GM23338 (cell line): Measurements from ENCODE around the gene SMOC2. TPM values are rescaled to one million over a fixed set of nuclear protein-coding genes. Genes with fewer than 3 reads are reported as not detected.

ENCODE experiments used
- ATAC-seq: fragments of 200-7000 bp; cut with Tn5 transposase; 3 replicates; pipeline ENCODE4 v1.9.1; 2020
- DNase-seq: peaks from one replicate; pipeline ENCODE4 v3.0.0-alpha.2; 2015; ENCODE audit warnings: low spot score
- H2AFZ ChIP-seq: fragments of 200-600 bp; sonication (generic); 2 replicates; pipeline ENCODE4 v1.8.0; 2016; ENCODE audit warnings: antibody characterized with exemption, mild to moderate bottlenecking, moderate library complexity
- H3F3A ChIP-seq: fragments of 200-600 bp; sonication (generic); replicated peaks from 2 replicates; pipeline ENCODE4 v1.8.0; 2017; ENCODE audit warnings: antibody characterized with exemption, mixed run types, low read depth
- H3K27ac ChIP-seq: fragments of 200-600 bp; sonication (generic); 2 replicates; pipeline ENCODE4 v1.6.1; 2016; ENCODE audit warnings: low read depth
- H3K27me3 ChIP-seq: fragments of 200-600 bp; sonication (generic); 2 replicates; pipeline ENCODE4 v1.8.0; 2016; ENCODE audit warnings: mild to moderate bottlenecking, mixed run types, moderate library complexity; ENCODE audit not compliant: insufficient read depth
- H3K36me3 ChIP-seq: fragments of 200-600 bp; sonication (generic); 2 replicates; pipeline ENCODE4 v1.8.0; 2016; ENCODE audit warnings: mild to moderate bottlenecking; ENCODE audit not compliant: insufficient read depth
- H3K4me1 ChIP-seq: fragments of 200-600 bp; sonication (generic); 2 replicates; pipeline ENCODE4 v1.8.0; 2016; ENCODE audit warnings: mild to moderate bottlenecking, moderate library complexity; ENCODE audit not compliant: insufficient read depth
- H3K4me2 ChIP-seq: fragments of 200-600 bp; sonication (generic); 2 replicates; pipeline ENCODE4 v1.7.1; 2017; ENCODE audit warnings: mixed run types
- H3K4me3 ChIP-seq: fragments of 200-600 bp; sonication (generic); 2 replicates; pipeline ENCODE4 v1.6.1; 2016; ENCODE audit warnings: mixed run types
- H3K79me2 ChIP-seq: fragments of 200-600 bp; sonication (generic); replicated peaks from 2 replicates; pipeline ENCODE4 v1.8.0; 2017; ENCODE audit warnings: mild to moderate bottlenecking; ENCODE audit not compliant: insufficient read depth
- H3K9me2 ChIP-seq: fragments of 200-600 bp; sonication (generic); 2 replicates; pipeline ENCODE4 v1.8.0; 2017; ENCODE audit not compliant: insufficient read depth
- H4K20me1 ChIP-seq: fragments of 200-600 bp; sonication (generic); replicated peaks from 2 replicates; pipeline ENCODE4 v1.8.0; 2017; ENCODE audit warnings: mild to moderate bottlenecking; ENCODE audit not compliant: insufficient read depth
- H3K27ac Mint-ChIP-seq: 2 replicates; pipeline ENCODE4 v1.8.0; 2020; ENCODE audit warnings: inconsistent platforms, mild to moderate bottlenecking, moderate library complexity, mixed read lengths
- H3K27me3 Mint-ChIP-seq: 3 replicates; pipeline ENCODE4 v1.8.0; 2022; ENCODE audit warnings: low read depth, mild to moderate bottlenecking, moderate library complexity, mixed read lengths, inconsistent platforms; ENCODE audit not compliant: insufficient read depth, poor library complexity
- H3K36me3 Mint-ChIP-seq: 3 replicates; pipeline ENCODE4 v1.8.0; 2021; ENCODE audit warnings: low read depth, mild to moderate bottlenecking, inconsistent platforms, moderate library complexity, mixed read lengths
- H3K4me1 Mint-ChIP-seq: 3 replicates; pipeline ENCODE4 v1.8.0; 2020; ENCODE audit warnings: mild to moderate bottlenecking, inconsistent platforms, mixed read lengths
- H3K4me3 Mint-ChIP-seq: 3 replicates; pipeline ENCODE4 v1.8.0; 2021; ENCODE audit warnings: moderate library complexity, mild to moderate bottlenecking, inconsistent platforms, mixed read lengths
- H3K9me3 Mint-ChIP-seq: 3 replicates; pipeline ENCODE4 v1.8.0; 2020; ENCODE audit warnings: moderate library complexity, mild to moderate bottlenecking, inconsistent platforms, mixed read lengths
- CREB1 ChIP-seq: fragments of 250-450 bp; sonication (Bioruptor Pico); IDR thresholded peaks from 2 replicates; pipeline ENCODE4 v1.5.0; 2020; ENCODE audit warnings: low read depth, mild to moderate bottlenecking, moderate library complexity
- EZH2 ChIP-seq: fragments of 200-600 bp; sonication (generic); IDR thresholded peaks from one replicate; pipeline ENCODE4 v1.8.0; 2017; ENCODE audit warnings: antibody characterized with exemption, mild to moderate bottlenecking, low read depth; ENCODE audit not compliant: unreplicated experiment
- EZH2phosphoT487 ChIP-seq: fragments of 200-600 bp; sonication (generic); IDR thresholded peaks from one replicate; pipeline ENCODE4 v1.8.1; 2018; ENCODE audit warnings: antibody characterized with exemption; ENCODE audit not compliant: unreplicated experiment
- JUNB ChIP-seq: IDR thresholded peaks from one replicate; pipeline ENCODE4 v1.6.1; 2016; ENCODE audit warnings: antibody characterized with exemption; ENCODE audit not compliant: unreplicated experiment
- NANOG ChIP-seq: IDR thresholded peaks from 2 replicates; pipeline ENCODE4 v1.6.1; 2016; ENCODE audit warnings: antibody characterized with exemption, borderline replicate concordance
- POLR2AphosphoS5 ChIP-seq: IDR thresholded peaks from 2 replicates; pipeline ENCODE4 v1.6.1; 2016; ENCODE audit warnings: antibody characterized with exemption, low read depth
- STAT1 ChIP-seq: IDR thresholded peaks from one replicate; pipeline ENCODE4 v1.6.1; 2016; ENCODE audit warnings: antibody characterized with exemption; ENCODE audit not compliant: unreplicated experiment
- ZNF114 ChIP-seq: fragments of 250-450 bp; sonication (Bioruptor Pico); IDR thresholded peaks from 2 replicates; pipeline ENCODE4 v1.5.0; 2020; ENCODE audit warnings: mild to moderate bottlenecking, moderate library complexity
- ZNF331 ChIP-seq: fragments of 250-450 bp; sonication (Bioruptor Pico); IDR thresholded peaks from 2 replicates; pipeline ENCODE4 v1.5.0; 2020; ENCODE audit warnings: low read depth, mild to moderate bottlenecking, moderate library complexity
- polyA plus RNA-seq: library from polyadenylated mRNA; unstranded; fragments of >200 nt; fragmentation: Nextera tagmentation; extraction: Ambion mirVana; gene quantifications from 2 replicates; pipeline ENCODE4 v1.2.1, GENCODE V29; 2016
- total RNA-seq: library from RNA; depleted of rRNA; stranded (reverse); fragments of >200 nt; shearing (Covaris generic); gene quantifications from 2 replicates; pipeline ENCODE4 v1.2.3, GENCODE V29; 2014
- TF ChIP-seq, protein P1 (sequence below): IDR thresholded peaks from 2 replicates; pipeline ENCODE4 v1.6.1; 2016; ENCODE audit warnings: antibody characterized with exemption
- TF ChIP-seq, protein P2 (sequence below): fragments of 250-450 bp; sonication (Bioruptor Pico); IDR thresholded peaks from 2 replicates; pipeline ENCODE4 v1.5.0; 2020; ENCODE audit warnings: mild to moderate bottlenecking, moderate library complexity
- TF ChIP-seq, protein P3 (sequence below): IDR thresholded peaks from one replicate; pipeline ENCODE4 v1.6.1; 2018; ENCODE audit warnings: antibody characterized with exemption; ENCODE audit not compliant: unreplicated experiment

Gene SMOC2
- total and polyA plus RNA-seq, 2 experiments from 2014 or later: 4.3 to 6.5 TPM

DNA sequence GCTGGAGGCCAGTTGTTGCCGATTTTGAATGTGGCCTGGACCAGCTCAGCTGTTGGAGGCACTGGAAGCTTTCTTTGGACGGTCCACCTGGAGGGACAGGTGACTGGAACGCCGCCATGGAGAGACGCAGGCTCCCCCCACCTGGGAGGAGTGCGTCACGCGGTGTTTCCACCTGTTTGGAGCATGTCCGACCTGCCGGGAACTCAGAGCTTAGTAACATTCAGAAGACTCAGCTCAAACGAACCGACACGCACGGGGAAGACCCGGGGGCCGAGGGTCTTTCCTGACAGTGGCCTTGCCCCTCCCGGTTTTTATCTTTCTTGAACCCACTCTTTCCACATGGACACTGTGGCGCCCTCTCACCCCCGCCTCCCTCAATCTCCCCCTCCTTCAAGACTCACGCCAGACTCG lies 141.6 kb downstream of the SMOC2 start:
- H3K9me2 ChIP-seq: no peaks in the 10 kb centered on the region
- H2AFZ ChIP-seq: no peak overlapping the region
- H3K4me2 ChIP-seq: no peak overlapping the region
- H3K4me1 Mint-ChIP-seq: peaks cover 16% of the 10 kb centered on the region
- no peaks in the 10 kb centered on the region for H3F3A ChIP-seq
- H4K20me1 ChIP-seq: no peaks in the 10 kb centered on the region
- H3K9me3 Mint-ChIP-seq: no peaks in the 10 kb centered on the region
- H3K27me3 Mint-ChIP-seq: peaks cover 3% of the 10 kb centered on the region
- H3K36me3 ChIP-seq: no peaks in the 10 kb centered on the region
- no peak for TF ChIP-seq JUNB
- H3K27ac Mint-ChIP-seq: no peak overlapping the region
- H3K36me3 Mint-ChIP-seq: no peaks in the 10 kb centered on the region
- no peak overlapping the region for H3K4me3 Mint-ChIP-seq
- ATAC-seq (no peak), DNase-seq (no peak)
- no peaks in the 10 kb centered on the region for H3K4me1 ChIP-seq
- no peaks in the 10 kb centered on the region for H3K79me2 ChIP-seq
- H3K27me3 ChIP-seq: no peaks in the 10 kb centered on the region
- no peak overlapping the region for H3K27ac ChIP-seq
- H3K4me3 ChIP-seq: no peak overlapping the region

DNA sequence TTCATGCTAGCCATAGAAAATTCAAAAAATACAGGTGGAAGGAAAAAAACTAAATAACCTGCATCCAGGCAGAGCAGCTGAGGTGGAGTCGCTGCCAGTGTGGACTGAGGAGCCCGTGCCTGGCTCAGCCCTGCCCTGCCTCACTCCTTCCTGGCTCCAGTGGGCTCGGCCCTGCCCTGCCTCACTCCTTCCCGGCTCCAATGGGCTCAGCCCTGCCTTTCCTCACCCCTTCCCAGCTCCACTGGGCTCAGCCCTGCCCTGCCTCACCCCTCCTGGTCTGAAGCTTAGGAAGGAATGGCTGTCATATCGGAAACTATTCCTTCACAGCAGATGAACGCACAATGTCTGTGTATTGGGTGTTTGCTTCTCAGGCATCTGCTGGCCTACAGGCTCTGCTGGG lies 142.1 kb downstream of the SMOC2 start:
- Mint-ChIP-seq H3K9me3 (no peaks in the 10 kb centered on the region), H3K36me3 (no peaks in the 10 kb centered on the region), H3K27me3 (peaks cover under 1% of the 10 kb centered on the region), H3K4me3 (no peak overlapping the region), H3K4me1 (peaks cover 16% of the 10 kb centered on the region), H3K27ac (no peak overlapping the region)
- Histone ChIP-seq H3K27me3 (no peaks in the 10 kb centered on the region), H2AFZ (no peak overlapping the region), H3K27ac (no peak overlapping the region), H3K79me2 (no peaks in the 10 kb centered on the region), H3K9me2 (no peaks in the 10 kb centered on the region), H3K4me3 (no peak overlapping the region), H3K4me2 (no peak overlapping the region), H3K36me3 (no peaks in the 10 kb centered on the region), H3K4me1 (no peaks in the 10 kb centered on the region), H3F3A (no peaks in the 10 kb centered on the region), H4K20me1 (no peaks in the 10 kb centered on the region)
- DNase-seq (no peak), ATAC-seq (no peak)
- TF ChIP-seq CREB1 (CRISPR knock-in tag) (no peak), STAT1 (no peak), NANOG (no peak), ZNF114 (CRISPR knock-in tag) (no peak), EZH2phosphoT487 (no peak), POLR2AphosphoS5 (no peak), ZNF331 (CRISPR knock-in tag) (no peak), JUNB (no peak), EZH2 (no peak)
- TF ChIP-seq, protein P1, sequence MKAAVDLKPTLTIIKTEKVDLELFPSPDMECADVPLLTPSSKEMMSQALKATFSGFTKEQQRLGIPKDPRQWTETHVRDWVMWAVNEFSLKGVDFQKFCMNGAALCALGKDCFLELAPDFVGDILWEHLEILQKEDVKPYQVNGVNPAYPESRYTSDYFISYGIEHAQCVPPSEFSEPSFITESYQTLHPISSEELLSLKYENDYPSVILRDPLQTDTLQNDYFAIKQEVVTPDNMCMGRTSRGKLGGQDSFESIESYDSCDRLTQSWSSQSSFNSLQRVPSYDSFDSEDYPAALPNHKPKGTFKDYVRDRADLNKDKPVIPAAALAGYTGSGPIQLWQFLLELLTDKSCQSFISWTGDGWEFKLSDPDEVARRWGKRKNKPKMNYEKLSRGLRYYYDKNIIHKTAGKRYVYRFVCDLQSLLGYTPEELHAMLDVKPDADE: no peak
- TF ChIP-seq, protein P2, sequence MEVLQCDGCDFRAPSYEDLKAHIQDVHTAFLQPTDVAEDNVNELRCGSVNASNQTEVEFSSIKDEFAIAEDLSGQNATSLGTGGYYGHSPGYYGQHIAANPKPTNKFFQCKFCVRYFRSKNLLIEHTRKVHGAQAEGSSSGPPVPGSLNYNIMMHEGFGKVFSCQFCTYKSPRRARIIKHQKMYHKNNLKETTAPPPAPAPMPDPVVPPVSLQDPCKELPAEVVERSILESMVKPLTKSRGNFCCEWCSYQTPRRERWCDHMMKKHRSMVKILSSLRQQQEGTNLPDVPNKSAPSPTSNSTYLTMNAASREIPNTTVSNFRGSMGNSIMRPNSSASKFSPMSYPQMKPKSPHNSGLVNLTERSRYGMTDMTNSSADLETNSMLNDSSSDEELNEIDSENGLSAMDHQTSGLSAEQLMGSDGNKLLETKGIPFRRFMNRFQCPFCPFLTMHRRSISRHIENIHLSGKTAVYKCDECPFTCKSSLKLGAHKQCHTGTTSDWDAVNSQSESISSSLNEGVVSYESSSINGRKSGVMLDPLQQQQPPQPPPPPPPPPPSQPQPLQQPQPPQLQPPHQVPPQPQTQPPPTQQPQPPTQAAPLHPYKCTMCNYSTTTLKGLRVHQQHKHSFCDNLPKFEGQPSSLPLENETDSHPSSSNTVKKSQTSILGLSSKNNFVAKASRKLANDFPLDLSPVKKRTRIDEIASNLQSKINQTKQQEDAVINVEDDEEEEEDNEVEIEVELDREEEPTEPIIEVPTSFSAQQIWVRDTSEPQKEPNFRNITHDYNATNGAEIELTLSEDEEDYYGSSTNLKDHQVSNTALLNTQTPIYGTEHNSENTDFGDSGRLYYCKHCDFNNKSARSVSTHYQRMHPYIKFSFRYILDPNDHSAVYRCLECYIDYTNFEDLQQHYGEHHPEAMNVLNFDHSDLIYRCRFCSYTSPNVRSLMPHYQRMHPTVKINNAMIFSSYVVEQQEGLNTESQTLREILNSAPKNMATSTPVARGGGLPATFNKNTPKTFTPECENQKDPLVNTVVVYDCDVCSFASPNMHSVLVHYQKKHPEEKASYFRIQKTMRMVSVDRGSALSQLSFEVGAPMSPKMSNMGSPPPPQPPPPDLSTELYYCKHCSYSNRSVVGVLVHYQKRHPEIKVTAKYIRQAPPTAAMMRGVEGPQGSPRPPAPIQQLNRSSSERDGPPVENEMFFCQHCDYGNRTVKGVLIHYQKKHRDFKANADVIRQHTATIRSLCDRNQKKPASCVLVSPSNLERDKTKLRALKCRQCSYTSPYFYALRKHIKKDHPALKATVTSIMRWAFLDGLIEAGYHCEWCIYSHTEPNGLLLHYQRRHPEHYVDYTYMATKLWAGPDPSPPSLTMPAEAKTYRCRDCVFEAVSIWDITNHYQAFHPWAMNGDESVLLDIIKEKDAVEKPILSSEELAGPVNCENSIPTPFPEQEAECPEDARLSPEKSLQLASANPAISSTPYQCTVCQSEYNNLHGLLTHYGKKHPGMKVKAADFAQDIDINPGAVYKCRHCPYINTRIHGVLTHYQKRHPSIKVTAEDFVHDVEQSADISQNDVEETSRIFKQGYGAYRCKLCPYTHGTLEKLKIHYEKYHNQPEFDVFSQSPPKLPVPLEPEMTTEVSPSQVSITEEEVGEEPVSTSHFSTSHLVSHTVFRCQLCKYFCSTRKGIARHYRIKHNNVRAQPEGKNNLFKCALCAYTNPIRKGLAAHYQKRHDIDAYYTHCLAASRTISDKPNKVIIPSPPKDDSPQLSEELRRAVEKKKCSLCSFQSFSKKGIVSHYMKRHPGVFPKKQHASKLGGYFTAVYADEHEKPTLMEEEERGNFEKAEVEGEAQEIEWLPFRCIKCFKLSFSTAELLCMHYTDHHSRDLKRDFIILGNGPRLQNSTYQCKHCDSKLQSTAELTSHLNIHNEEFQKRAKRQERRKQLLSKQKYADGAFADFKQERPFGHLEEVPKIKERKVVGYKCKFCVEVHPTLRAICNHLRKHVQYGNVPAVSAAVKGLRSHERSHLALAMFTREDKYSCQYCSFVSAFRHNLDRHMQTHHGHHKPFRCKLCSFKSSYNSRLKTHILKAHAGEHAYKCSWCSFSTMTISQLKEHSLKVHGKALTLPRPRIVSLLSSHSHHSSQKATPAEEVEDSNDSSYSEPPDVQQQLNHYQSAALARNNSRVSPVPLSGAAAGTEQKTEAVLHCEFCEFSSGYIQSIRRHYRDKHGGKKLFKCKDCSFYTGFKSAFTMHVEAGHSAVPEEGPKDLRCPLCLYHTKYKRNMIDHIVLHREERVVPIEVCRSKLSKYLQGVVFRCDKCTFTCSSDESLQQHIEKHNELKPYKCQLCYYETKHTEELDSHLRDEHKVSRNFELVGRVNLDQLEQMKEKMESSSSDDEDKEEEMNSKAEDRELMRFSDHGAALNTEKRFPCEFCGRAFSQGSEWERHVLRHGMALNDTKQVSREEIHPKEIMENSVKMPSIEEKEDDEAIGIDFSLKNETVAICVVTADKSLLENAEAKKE (CRISPR knock-in tag): no peak
- TF ChIP-seq, protein P3, sequence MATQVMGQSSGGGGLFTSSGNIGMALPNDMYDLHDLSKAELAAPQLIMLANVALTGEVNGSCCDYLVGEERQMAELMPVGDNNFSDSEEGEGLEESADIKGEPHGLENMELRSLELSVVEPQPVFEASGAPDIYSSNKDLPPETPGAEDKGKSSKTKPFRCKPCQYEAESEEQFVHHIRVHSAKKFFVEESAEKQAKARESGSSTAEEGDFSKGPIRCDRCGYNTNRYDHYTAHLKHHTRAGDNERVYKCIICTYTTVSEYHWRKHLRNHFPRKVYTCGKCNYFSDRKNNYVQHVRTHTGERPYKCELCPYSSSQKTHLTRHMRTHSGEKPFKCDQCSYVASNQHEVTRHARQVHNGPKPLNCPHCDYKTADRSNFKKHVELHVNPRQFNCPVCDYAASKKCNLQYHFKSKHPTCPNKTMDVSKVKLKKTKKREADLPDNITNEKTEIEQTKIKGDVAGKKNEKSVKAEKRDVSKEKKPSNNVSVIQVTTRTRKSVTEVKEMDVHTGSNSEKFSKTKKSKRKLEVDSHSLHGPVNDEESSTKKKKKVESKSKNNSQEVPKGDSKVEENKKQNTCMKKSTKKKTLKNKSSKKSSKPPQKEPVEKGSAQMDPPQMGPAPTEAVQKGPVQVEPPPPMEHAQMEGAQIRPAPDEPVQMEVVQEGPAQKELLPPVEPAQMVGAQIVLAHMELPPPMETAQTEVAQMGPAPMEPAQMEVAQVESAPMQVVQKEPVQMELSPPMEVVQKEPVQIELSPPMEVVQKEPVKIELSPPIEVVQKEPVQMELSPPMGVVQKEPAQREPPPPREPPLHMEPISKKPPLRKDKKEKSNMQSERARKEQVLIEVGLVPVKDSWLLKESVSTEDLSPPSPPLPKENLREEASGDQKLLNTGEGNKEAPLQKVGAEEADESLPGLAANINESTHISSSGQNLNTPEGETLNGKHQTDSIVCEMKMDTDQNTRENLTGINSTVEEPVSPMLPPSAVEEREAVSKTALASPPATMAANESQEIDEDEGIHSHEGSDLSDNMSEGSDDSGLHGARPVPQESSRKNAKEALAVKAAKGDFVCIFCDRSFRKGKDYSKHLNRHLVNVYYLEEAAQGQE: no peak
